GM18526 (cell line): Measurements from ENCODE around the gene PPM1N.
A peak's percentile ranks its signal among the peaks of the same experiment; 100 is the strongest.

Experiments
- POLR2A ChIP-seq: IDR thresholded peaks from 3 replicates; pipeline ENCODE4 v1.6.1; 2011; ENCODE audit not compliant: insufficient read length; ENCODE audit errors: extremely low read depth

PPM1N gene

DNA sequence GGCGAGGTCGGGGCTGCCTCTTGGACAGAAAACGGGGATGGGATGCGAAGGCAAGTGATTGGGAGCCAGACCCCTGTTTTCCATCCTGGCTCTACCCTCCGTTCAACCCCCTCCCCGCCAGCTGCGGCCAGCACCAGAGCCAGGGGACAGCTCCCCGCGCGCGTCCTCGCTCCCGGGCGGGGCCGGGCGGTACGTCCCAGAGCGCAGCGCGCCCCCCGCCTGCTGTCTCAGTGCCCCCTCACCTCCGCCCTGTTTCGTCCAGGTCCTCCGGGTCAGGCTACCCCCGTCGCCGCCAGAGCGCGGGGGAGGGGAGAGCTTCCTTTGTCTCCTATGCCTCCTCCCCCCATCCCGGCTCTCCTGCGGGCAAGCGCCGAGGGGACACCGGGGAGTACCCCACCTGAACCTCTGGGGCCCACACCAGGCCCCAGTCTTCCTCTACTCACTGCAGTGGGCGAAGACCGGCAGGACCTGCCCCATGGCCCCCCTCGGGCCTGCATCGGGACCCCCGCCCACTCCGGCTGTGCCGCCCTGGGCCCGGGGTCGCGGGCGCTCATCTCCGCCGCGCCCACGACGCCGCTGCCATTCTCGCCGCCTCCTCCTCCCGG, 1.8 kb upstream of the PPM1N start:
- no peak for TF ChIP-seq POLR2A

DNA sequence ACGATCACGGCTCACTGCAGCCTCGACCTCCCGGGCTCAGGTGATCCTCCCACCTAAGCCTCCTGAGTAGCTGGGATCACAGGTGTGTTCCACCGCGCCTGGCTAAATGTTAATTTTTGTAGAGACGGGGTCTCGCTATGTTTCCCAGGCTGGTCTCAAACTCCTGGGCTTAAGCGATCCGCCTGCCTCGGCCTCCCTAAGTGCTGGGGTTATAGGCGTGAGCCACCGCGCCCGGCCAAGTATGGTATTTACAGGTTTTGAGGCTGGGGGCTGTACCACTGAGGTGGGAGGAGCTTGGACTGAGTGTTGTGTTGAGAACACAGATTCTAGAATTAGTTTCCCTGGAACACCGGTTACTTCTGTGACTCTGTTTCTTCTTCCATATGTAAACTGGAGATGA, 452 bp upstream of the PPM1N start:
- TF ChIP-seq POLR2A, result no peak

DNA sequence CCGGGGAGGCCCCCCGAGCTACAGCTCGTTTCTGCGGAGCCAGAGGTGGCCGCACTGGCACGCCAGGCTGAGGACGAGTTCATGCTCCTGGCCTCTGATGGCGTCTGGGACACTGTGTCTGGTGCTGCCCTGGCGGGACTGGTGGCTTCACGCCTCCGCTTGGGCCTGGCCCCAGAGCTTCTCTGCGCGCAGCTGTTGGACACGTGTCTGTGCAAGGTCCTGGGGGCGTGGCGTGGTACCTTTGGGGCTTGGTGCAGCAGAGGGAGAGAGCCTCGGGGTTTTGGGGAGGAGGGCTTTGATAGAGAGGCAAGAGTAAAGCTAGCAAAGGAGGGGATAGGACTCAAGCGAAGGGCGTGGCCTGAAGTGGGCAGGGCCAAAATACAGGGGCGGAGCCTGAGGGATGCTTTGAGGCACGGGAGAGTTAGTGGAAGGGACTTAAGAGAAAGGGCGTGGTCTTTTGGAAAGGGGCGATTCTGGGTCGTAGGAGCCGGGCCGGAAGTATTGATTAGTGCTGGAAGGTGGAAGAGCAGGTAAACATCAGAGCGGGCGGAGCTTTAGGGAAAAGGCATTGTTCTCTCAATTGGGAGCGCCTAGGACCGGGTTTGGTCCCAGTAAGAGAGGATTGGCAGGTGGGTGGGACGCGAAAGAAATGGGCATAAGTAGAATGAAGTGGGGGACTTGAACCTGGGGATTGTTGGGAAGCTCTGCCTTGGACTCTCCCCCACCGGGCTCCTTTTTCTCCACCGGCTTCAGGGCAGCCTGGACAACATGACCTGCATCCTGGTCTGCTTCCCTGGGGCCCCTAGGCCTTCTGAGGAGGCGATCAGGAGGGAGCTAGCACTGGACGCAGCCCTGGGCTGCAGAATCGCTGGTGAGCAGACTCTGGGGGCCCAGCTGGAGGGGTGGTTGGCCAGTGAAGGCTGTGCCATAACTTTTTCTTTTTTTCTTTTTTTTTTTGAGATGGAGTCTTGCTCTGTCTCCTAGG, 1.2 kb downstream of the PPM1N start:
- TF ChIP-seq POLR2A, result no peak

GRCh38 chr19:45500918-45501729, 2.9 kb downstream of the PPM1N start:
- TF ChIP-seq POLR2A, result no peak

GRCh38 chr19:45501730-45502014, 3.4 kb downstream of the PPM1N start:
- no peak for TF ChIP-seq POLR2A

DNA sequence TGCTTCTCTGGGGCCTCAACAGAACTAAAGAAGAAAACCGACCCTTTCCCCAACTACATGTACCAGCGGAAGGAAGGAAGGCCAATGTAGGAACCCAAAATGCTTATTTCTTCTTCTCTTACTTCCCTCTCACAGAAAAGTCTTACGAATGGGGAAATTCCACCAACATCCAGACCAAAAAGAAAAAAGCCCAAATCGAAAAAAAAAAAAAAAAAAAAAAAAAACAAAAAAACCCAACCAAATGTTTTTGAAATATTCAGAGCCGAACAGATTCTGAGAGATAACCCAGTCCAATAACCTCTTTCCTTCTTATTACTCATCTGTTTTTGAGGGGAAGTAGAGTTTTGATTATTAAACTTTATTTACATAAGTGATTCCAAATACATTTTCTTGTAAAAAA, 3.9 kb downstream of the PPM1N start:
- TF ChIP-seq POLR2A, result no peak

GRCh38 chr19:45503909-45504308, 5.7 kb downstream of the PPM1N start:
- no peak for TF ChIP-seq POLR2A

DNA sequence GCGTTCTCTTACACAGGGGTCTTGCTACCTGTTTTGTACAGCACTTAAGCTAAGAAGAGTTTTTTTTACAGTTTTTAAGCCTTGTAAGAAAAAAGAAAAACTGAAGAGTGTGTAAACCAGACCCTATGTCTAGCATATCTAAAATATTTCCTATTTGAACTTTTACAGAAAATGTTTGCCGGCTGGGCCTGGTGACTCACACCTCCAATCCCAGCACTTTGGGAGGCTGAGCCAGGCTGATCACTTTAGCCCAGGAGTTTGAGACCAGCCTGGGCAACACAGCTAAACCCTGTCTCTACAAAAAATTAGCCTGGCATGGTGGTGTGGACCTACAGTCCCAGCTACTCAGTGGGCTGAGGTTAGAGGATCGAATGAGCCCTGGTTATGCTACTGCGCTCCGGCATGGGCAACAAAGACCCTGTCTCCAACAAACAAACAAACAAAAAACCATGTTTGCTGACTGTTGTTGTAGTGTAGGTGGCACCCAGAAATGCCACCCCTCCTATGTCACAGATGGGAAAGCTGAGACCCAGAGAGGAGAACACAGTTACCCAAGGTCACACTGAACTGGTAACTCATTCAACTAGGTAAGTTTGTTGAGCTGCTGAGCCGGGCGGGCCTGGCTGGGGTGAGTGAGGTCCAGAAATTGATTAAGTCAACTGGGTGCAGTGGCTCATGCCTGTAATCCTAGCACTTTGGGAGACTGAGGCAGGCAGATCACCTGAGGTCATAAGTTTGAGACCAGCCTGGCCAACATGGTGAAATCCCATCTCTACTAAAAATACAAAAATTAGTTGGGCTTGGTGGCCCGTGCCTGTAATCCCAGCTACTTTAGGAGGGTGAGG, 7.1 kb downstream of the PPM1N start:
- TF ChIP-seq POLR2A, result no peak

DNA sequence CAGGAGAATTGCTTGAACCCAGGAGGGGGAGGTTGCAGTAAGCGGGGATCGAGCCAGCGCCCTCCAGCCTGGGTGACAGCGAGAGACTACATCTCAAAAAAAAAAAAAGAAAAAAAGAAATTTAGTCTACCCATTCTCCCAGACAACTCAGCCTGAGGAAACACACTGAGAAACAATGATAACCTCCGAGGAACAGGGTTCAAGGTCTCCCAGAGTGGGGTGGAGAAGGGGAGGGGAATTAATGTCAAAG, 7.7 kb downstream of the PPM1N start:
- TF ChIP-seq POLR2A, result no peak

DNA sequence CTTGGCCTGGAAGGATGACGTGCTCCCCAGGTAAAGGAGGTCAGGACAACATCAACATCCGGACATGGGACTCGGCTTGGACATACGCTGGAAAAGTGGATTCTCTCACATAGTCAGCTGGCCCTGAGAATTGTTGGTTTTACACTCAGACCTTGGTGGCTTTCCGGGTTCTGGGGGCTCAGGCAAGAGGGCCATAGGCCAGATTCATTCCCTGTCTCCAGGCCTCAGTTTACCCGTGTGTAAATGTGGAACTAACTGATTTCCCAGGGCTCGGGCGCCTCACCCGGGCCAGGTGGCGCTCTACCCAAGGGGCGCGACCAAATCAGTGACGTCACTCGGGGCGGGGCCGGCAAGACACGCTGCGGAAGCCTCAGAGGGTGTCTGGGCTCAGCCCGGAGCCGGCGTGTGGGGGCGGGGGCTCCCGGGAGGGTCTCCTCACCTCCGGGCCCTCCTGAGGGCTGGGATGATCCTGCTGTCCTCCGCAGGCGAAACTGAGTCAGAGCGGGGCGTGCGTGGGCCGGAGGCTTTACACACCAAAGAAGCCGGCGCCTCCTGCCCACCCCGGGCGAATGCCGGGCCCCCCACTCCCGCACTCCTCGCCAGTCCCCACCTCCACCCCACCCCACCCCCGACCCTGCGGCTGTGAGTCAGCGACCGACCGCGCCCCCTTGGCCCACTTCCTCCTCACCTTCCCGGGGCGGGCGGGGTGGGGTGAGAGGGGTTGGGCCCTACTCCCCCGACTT, 8.2 kb downstream of the PPM1N start:
- peak; percentile 74 for TF ChIP-seq POLR2A

DNA sequence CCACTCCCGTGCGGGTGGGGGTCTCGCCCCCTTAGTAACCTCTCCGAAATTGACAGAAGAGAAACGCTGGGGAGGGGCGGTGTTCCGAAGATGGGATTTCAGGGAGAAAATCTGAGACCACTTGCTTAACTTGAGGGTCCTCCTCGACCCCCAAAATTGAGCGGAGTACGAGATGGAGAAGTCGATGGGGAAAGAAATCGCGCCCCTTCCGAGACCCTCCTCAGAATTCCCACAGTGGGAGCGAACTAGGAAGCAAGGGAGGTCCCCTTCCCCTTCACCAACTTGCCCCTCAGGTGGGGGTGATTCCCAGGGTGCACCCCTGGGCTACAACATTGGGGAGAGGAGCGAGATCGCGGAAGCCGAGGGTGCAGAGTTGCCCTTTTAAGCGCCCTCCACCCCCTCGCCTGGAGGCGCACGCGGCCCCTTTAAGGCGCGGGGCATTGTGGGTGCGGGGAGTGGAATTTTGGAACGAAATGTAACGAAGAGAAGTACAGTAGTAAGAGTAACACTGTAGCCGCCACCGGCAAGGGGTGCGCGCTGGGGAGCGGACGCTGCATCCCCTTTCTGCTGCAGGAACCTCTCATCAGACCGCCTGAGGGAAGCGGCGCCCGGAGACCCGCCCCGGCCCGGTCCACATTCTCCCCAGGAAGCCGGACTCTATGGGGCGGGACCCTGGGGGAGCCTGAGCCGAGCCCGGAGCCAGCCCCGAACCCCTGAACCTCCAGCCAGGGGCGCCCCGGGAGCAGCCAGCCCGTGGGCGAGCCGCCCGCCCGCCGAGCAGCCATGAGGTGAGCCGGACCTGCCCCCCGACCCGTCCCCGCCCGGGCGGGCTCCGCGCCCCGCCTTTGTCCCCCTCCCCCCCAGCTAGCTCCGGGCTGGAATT, 9.0 kb downstream of the PPM1N start, which contains the start of gene VASP:
Gene VASP (plus strand): TSS at position 491 of the 883 bp plus-strand sequence. CDS start 293 bp downstream, at position 784.
- TF ChIP-seq POLR2A, result peak; percentile 99

- TF ChIP-seq POLR2A, result no peak
These were observed 9.7 kb downstream of the PPM1N start for GRCh38 chr19:45507872-45508416.

- no peak for TF ChIP-seq POLR2A
These were observed 10.2 kb downstream of the PPM1N start for GRCh38 chr19:45508417-45508860.
